Stimulated activated CD4-positive, alpha-beta T cell treated with anti-CD3 and anti-CD28 coated beads, Interleukin-1b, Interleukin-23, amount 100 ng/mL, for 4 hours (primary cell): ENCODE data around the gene UBP1.
A peak's percentile ranks its signal among the peaks of the same experiment; 100 is the strongest.
"Not testable (repeated sequence)": the region's sequence is repeated elsewhere in the genome, so short reads cannot be mapped to it uniquely, and the experiment has no call there.

ENCODE experiments used
- DNase-seq, 2 donors: peaks; one replicate each; pipeline ENCODE4 v3.0.0-alpha.2; 2020; ENCODE audit warnings: low read depth in 2 of 2

UBP1 gene

GRCh38 chr3:33440328-33441224, at the start of gene UBP1:
Gene UBP1, minus strand, starts transcription at chr3:33440405. Its CDS starts 557 bp downstream, at chr3:33439848.
- DNase-seq: peak; percentile 87 to 96

DNA sequence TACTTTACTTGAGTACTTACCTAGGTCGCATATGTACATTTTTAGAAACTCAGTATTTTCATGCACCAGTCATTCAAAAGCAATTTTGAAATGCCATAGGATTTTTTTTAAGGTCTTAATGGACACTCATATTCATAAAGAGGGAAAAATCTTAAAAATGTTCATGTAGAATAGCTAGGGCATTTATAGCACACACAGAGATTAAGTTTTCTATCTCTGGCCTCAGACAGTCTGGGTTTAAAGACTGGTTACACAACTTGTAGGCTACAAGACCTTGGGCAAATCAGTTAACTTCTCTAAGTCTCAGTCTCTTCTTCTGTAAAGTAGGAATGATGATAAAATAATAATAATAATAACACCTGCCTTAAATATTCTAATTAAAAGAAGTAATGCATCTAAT, 48.5 kb upstream of the UBP1 start:
- DNase-seq: no peak

GRCh38 chr3:33488246-33488645, 48.0 kb upstream of the UBP1 start:
- DNase-seq: no peak

DNA sequence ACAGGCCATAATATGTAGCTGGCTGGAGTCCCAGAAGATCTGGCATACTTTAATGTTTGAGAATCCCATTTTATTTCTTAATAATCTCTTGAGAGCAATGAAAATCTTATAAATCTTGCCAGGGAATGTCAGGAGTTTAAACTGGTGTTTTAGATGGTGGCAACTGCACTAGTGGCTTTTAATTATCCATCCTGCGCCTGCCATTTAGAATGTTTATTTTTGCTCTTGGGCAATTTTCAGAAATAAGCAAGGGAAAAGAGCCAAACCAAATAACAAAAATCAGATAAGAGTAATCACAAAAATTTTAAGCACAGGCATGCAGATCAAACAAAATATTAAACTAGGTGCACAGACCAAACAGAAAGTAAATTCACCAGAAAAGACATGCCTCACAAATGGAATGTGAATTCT, 41.9 kb upstream of the UBP1 start:
- DNase-seq: no peak

- DNase-seq: no peak
Observed at GRCh38 chr3:33474896-33475295, 34.7 kb upstream of the UBP1 start.

DNA sequence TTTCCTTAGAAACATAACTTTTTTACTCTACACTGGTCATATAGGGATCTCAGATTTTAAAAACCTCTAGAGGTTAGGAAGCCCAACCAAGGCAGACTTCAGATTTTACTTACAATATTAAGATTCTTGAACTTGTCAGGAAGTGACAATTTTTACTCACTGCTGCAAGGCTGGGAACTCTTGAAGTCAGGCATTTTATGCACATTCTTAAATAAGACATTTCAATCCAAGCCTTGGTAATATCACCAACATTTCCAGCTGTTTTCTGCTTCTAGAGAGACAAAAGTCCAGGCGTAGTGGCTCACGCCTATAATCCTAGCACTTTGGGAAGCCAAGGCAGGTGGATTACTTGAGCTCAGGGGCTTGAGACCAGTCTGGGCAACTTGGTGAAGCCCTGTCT, 33.6 kb upstream of the UBP1 start:
- no peak for DNase-seq

- DNase-seq: no peak
Observed at GRCh38 chr3:33467786-33468185, 27.6 kb upstream of the UBP1 start.

GRCh38 chr3:33461097-33461496, 20.9 kb upstream of the UBP1 start:
- no peak for DNase-seq

- not testable (repeated sequence) for DNase-seq
Observed at GRCh38 chr3:33459577-33459976, 19.4 kb upstream of the UBP1 start.

DNA sequence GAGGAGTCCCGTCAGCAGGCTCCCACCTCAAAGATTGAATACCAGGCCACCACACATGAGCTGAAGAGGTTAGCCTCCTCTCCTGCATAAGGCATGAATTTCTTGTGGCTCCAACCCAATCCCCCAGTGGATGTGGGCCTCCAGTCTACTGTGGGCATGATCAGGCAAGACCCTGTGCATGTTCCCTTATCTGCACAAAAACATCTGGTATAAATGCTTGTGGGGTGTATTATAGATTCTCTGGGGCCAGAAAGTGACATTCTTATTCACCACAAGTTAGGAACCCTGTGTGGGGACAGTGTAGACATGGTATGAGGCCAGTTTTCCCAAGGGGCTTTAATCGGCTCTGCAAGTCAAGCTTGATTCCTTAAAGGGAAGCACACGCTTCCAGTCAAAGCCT, 18.2 kb upstream of the UBP1 start:
- DNase-seq: no peak

GRCh38 chr3:33456756-33457155, 16.6 kb upstream of the UBP1 start:
- no peak for DNase-seq

- DNase-seq: no peak
Observed at GRCh38 chr3:33453331-33453761, 13.1 kb upstream of the UBP1 start.

- DNase-seq: not testable (repeated sequence)
Observed at GRCh38 chr3:33451994-33452393, 11.8 kb upstream of the UBP1 start.

DNA sequence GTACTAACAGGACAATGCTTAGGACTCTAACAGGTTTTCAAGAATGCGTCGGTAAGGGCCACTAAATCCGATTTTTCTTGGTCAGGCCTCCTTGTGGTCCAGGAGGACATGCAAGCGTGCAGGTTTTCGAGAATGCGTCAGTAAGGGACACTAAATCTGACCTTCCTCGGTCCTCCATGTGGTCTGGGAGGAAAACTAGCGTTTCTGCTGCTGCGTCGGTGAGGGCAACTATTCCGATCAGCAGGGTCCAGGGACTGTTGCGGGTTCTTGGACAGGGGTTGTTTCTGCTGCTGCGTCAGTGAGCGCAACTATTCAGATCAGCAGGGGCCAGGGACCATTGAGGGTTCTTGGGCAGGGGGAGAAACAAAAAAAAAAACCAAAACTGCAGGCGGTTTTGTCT, 7.8 kb upstream of the UBP1 start:
- DNase-seq: no peak

GRCh38 chr3:33447256-33447625, 7.0 kb upstream of the UBP1 start:
- DNase-seq: not testable (repeated sequence)

DNA sequence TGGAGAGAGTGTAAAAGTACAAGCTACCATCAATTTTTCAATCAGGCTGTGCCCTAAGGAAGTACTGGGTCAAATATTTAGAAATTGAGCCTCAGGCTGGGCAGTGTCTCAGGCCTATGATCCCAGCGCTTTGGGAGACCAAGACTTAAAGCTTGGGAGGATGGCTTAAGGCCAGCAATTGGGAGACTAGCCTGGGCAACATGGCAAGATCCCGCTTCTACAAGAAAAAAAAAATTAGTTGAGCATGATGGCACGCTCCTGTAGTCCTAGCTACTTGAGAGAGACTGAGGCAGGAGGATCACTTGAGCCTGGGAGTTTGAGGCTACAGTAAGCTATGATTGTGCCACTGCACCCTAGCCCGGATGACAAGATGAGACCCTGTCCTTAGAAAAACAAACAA, 2.0 kb upstream of the UBP1 start:
- no peak for DNase-seq

DNA sequence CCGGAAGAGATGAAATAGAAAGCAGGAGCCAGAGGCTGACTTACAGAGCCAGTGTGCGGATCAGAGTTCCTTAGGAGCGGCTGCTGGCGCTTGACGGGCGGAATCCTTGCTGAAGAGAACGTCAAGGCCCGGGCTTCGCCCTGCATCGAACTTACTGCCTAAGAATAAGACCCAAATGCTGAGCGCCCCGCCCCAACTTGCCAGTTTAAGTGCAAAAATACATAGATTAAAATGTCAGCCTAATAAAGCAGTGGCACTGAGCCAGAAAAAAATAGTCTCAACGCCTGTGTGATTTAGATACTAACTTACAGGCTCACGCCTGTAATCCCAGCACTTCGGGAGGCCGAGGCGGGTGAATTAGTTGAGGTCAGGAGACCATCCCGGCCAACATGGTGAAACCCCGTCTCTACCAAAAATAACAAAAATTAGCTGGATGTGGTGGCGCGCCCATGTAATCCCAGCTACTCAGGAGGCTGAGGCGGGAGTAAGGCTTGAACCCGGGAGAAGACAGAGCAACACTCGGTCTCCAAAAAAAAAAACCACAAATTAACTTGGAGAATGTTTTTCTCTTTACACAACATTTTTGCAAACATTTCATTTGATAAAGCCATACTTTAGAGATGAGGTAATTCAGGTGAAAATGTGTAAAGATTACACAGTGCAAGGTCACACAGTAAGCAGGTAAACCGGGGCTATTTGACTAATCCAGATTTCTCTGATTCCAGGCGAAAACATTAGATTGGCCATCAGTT, 1.2 kb upstream of the UBP1 start:
- no peak for DNase-seq

- DNase-seq: peak in 1 of 2 donors; percentile 19
Observed at GRCh38 chr3:33439546-33440327, 468 bp downstream of the UBP1 start.

GRCh38 chr3:33438881-33439545, 1.2 kb downstream of the UBP1 start:
- DNase-seq: no peak

- DNase-seq: no peak
Observed at GRCh38 chr3:33438284-33438668, 1.9 kb downstream of the UBP1 start.

GRCh38 chr3:33437556-33438283, 2.5 kb downstream of the UBP1 start:
- no peak for DNase-seq
